ENCODE data around the gene TRPM4.

DNA sequence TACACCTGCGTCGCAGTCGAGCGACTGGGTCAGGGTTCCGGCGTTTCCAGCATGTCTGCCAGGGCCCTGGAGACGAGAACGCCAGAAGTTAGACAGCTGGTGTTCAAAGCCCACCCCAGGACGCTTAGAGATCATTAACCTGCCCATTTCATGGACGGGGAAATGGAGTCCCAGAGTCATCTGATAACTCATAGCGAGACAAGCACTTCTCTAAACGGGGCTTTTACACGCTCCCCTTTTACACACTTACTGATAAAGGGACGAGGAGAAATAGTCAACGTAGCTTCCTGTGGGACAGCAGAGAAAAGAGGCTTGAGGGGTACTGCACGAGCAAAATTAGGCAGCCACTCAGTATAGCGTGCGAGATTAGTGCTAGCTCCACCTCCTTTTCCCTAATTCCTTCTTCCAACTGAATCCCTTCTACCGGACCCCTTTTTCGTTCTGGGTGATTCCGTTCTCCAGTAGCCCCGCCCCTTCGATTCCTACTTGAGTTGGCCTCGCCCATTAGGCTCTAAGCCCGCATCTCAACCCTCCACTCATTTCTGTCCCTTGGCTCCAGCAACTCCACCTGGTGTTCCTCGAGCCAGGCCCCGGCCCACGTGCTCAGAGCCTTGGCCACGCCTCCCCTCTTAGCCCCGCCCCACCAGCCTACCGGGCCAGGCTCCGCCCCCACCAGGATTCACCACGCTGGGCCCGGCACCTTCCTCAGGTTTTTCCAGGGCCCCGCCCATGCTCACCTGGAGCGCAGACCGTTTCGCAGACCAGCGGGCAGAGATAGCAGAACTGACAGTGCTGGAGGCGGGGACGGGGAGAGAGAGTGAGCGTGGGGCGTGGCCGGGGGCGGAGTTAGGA lies 6.1 kb upstream of the TRPM4 start:
- TF ChIP-seq, protein P1, sequence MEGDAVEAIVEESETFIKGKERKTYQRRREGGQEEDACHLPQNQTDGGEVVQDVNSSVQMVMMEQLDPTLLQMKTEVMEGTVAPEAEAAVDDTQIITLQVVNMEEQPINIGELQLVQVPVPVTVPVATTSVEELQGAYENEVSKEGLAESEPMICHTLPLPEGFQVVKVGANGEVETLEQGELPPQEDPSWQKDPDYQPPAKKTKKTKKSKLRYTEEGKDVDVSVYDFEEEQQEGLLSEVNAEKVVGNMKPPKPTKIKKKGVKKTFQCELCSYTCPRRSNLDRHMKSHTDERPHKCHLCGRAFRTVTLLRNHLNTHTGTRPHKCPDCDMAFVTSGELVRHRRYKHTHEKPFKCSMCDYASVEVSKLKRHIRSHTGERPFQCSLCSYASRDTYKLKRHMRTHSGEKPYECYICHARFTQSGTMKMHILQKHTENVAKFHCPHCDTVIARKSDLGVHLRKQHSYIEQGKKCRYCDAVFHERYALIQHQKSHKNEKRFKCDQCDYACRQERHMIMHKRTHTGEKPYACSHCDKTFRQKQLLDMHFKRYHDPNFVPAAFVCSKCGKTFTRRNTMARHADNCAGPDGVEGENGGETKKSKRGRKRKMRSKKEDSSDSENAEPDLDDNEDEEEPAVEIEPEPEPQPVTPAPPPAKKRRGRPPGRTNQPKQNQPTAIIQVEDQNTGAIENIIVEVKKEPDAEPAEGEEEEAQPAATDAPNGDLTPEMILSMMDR (IDR thresholded peaks at IDR 0.05; ENCODE audit: borderline replicate concordance, extremely low read depth, low read length, poor library complexity, severe bottlenecking) = no peak
- TF ChIP-seq EZH2 (IDR thresholded peaks at IDR 0.05; ENCODE audit: borderline replicate concordance, low read depth, low read length, severe bottlenecking) = no peak

Measured in DND-41 (cell line).